ENCODE data around the gene NKX6-1. TPM values are rescaled to one million over a fixed set of nuclear protein-coding genes. Genes with fewer than 3 reads are reported as not detected.

Gene NKX6-1
- total RNA-seq, 1 experiment from 2014 or later = 0.09 TPM

DNA sequence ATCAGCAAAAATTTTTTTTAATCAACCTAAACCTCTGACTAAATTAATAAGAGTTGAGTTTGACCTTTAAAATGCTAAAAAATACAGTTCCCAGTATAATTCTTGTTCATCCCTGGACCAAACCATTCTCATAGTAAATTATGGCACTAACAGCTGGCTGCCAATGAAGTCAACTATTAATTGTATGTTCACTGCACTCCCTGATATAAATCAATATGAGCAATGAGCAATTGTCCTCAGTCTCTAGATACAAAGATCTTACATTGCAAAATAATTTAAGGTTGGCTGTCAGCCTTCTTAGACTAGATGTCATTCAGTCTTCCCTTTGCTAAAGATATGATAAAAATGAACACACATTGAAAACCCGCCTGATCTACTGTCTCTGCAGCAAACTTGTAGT lies 39.3 kb downstream of the NKX6-1 start:
- Histone ChIP-seq H3K9ac (ENCODE audit: extremely low read depth, insufficient read length, low read length) (no peak overlapping the region), H2BK120ac (ENCODE audit: low read depth, low read length, poor library complexity, severe bottlenecking) (no peak overlapping the region), H3K79me1 (ENCODE audit: insufficient read depth, low read depth, low read length, poor library complexity, severe bottlenecking) (no peaks in the 10 kb centered on the region), H3K27me3 (ENCODE audit: insufficient read depth, low read length) (no peaks in the 10 kb centered on the region), H3K4ac (ENCODE audit: low read depth, low read length) (no peak overlapping the region), H3K56ac (ENCODE audit: insufficient read length, low read depth, low read length) (no peak overlapping the region), H2AK5ac (ENCODE audit: insufficient read length, low read length) (no peak overlapping the region), H3K23ac (ENCODE audit: insufficient read length, low read depth, low read length) (no peak overlapping the region), H2BK5ac (ENCODE audit: insufficient read length, low read length) (no peak overlapping the region), H4K5ac (ENCODE audit: insufficient read length, low read depth, low read length) (no peak overlapping the region), H2BK12ac (ENCODE audit: insufficient read length, low read depth, low read length) (no peak overlapping the region), H3K79me2 (ENCODE audit: insufficient read depth, low read length) (no peaks in the 10 kb centered on the region), H4K8ac (replicated peaks; ENCODE audit: insufficient read length, low read depth, low read length) (no peak overlapping the region), H4K20me1 (ENCODE audit: control insufficient read depth, insufficient read depth, insufficient read length) (no peaks in the 10 kb centered on the region), H3K4me1 (ENCODE audit: insufficient read depth, low read length) (no peaks in the 10 kb centered on the region), H4K91ac (ENCODE audit: insufficient read length, low read depth, low read length) (no peak overlapping the region), H3K23me2 (ENCODE audit: insufficient read length, low read depth, low read length, poor library complexity, severe bottlenecking) (no peaks in the 10 kb centered on the region), H3K27ac (ENCODE audit: insufficient read length, low read depth, low read length) (no peak overlapping the region), H2BK20ac (ENCODE audit: low read depth, low read length, poor library complexity, severe bottlenecking) (no peak overlapping the region), H3T11ph (ENCODE audit: low read length) (no peak overlapping the region), H3K14ac (ENCODE audit: insufficient read depth, low read length) (no peak overlapping the region), H2AFZ (ENCODE audit: low read length) (no peak overlapping the region), H3K9me3 (ENCODE audit: control insufficient read depth, low read depth, low read length) (no peaks in the 10 kb centered on the region), H2BK15ac (ENCODE audit: low read depth, low read length) (no peak overlapping the region), H3K18ac (ENCODE audit: insufficient read length, low read depth, low read length) (no peak overlapping the region), H3K4me2 (ENCODE audit: insufficient read depth, insufficient read length, low read length) (no peak overlapping the region)
- Mint-ChIP-seq H3K4me1 (peaks cover 15% of the 10 kb centered on the region in 2 experiments), H3K4me3 (no peak overlapping the region), H3K36me3 (ENCODE audit: insufficient read depth in 1 of 3, low read depth in 3 of 3) (no peaks in the 10 kb centered on the region), H3K27ac (no peak overlapping the region), H3K27me3 (ENCODE audit: low read depth) (peaks cover 4% of the 10 kb centered on the region), H3K9me3 (no peaks in the 10 kb centered on the region)
- no peak for DNase-seq
- no CpG with 5 or more reads among the region's 1 CpG for whole genome bisulfite sequencing (ENCODE audit: extremely low coverage, insufficient read length, low lambda C conversion rate)
- TF ChIP-seq CTCF (conservative IDR thresholded peaks at IDR 0.05) = no peak
